Gastrocnemius medialis (tissue), 4 donors: ENCODE measurements around the gene MDFIC2. TPM values are rescaled to one million over a fixed set of nuclear protein-coding genes. Genes with fewer than 3 reads are reported as not detected.

Experiments used
- ATAC-seq, 2 donors: fragments of 150-250 bp; one replicate each; pipeline ENCODE4 v1.9.1; 2016
- DNase-seq, 2 donors: peaks; one replicate each; pipeline ENCODE4 v3.0.0-alpha.2; 2019
- H3K27ac ChIP-seq, 4 donors: fragments of 200-600 bp; sonication (generic); 1 replicate in 1 of 4; 2 replicates in 3 of 4; pipeline ENCODE4 v1.5.1; 2016 to 2018; ENCODE audit warnings: mild to moderate bottlenecking in 2 of 4, moderate library complexity in 1 of 4
- H3K27me3 ChIP-seq, 3 donors: fragments of 200-600 bp; sonication (generic) in 2 of 3; 1 replicate in 1 of 3; 2 replicates in 2 of 3; pipeline versions ENCODE4 v1.5.1 to v1.6.0; 2016 to 2019; ENCODE audit warnings: mild to moderate bottlenecking in 1 of 3, moderate library complexity in 1 of 3
- H3K36me3 ChIP-seq, 2 donors: fragments of 200-600 bp; sonication (generic) in 1 of 2; one replicate each; pipeline ENCODE4 v1.5.1; 2017 to 2018
- H3K4me1 ChIP-seq, 2 donors: fragments of 200-600 bp; sonication (generic) in 1 of 2; one replicate each; pipeline ENCODE4 v1.5.1; 2016 to 2017; ENCODE audit warnings: mild to moderate bottlenecking in 2 of 2
- H3K4me3 ChIP-seq, 4 donors: fragments of 200-600 bp; sonication (generic) in 3 of 4; 1 replicate in 1 of 4; 2 replicates in 3 of 4; pipeline ENCODE4 v1.5.1; 2016 to 2019; ENCODE audit warnings: mild to moderate bottlenecking in 2 of 4
- H3K9me3 ChIP-seq, 3 donors: fragments of 200-600 bp; sonication (generic) in 2 of 3; 1 replicate in 1 of 3; 2 replicates in 2 of 3; pipeline ENCODE4 v1.5.1; 2016 to 2019
- CTCF ChIP-seq, 5 experiments: fragments of 450-650 bp in 3 of 5; fragments of 200-600 bp in 2 of 5; sonication (generic) in 2 of 5; IDR thresholded peaks in 4 of 5; conservative IDR thresholded peaks in 1 of 5; 1 replicate in 4 of 5; 2 replicates in 1 of 5; pipeline ENCODE4 v1.5.1; 2016 to 2019; ENCODE audit warnings: antibody characterized with exemption in 5 of 5, mild to moderate bottlenecking in 3 of 5, moderate library complexity in 3 of 5
- POLR2A ChIP-seq, 2 donors: fragments of 450-650 bp; IDR thresholded peaks; one replicate each; pipeline ENCODE4 v1.6.1; 2017; ENCODE audit warnings: antibody characterized with exemption in 2 of 2, mild to moderate bottlenecking in 2 of 2, moderate library complexity in 2 of 2
- in situ Hi-C, 4 donors: fragments of 200-750 bp; cut with MboI; loops; one replicate each; pipeline versions ENCODE4 v1.15.0 to v1.8.0; 2017; ENCODE audit warnings: low sequenced_read_pairs in 4 of 4
- intact Hi-C: fragments of 100-400 bp; cut with DNase I; formaldehyde crosslinking; loops from one replicate; pipeline ENCODE4 v1.15.1; 2023; ENCODE audit warnings: low total_unique reads
- total RNA-seq, 4 donors: library from RNA; depleted of rRNA; stranded (reverse); fragments of >200 nt; gene quantifications; one replicate each; pipeline versions ENCODE4 v1.1.0 to v1.2.3, GENCODE V29; 2016

MDFIC2 gene
- total RNA-seq, 4 donors from 2014 or later = not detected

DNA sequence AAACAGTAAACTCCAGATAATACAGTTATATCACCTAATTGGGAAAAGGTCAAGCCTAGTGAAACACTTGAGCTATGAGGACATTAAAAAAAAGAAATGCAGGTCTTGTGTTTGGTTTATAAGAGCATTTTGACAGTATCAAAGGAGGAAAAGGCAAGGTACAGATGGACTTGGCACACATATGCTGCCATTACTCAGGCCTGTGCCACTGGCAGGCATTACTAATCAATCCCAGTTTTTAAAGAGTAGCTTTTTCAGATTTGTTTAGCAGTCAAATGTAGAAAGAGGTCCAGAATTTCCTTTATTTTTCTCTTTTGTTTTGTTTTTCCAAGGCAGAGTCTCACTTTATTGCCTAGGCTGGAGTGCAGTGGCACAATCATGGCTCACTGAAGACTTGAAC lies 38.9 kb downstream of the MDFIC2 start:
- DNase-seq (no peak), ATAC-seq (no peak)
- intact Hi-C loops (no loop called here), in situ Hi-C loops (no loop called here)
- Histone ChIP-seq H3K36me3 (no peaks in the 10 kb centered on the region), H3K27me3 (no peaks in the 10 kb centered on the region), H3K27ac (no peak overlapping the region), H3K4me3 (no peak overlapping the region), H3K9me3 (no peaks in the 10 kb centered on the region), H3K4me1 (no peaks in the 10 kb centered on the region)
- TF ChIP-seq CTCF (IDR thresholded peaks at IDR 0.05 in 4 of 5, conservative IDR thresholded peaks at IDR 0.05 in 1 of 5) = no peak
- TF ChIP-seq POLR2A (IDR thresholded peaks at IDR 0.05) = no peak

DNA sequence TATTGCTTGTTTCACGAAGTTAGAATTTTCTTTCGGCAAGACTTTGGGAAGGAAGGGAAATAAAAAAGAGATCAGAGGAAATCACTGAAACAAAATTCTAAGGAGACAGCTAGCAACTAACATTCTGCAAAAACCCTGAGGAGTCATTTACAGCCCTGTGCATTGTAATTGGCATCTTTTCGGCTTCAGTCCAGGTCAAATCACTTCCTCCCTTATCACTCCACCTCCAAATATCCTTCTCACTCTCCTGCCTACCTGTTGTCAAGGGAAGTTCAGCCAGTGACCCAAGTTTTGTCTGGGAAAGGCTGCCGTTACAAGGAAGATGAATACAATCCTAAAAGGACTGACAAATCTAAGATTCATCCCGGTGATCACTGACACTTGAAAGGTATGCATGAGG lies 39.6 kb downstream of the MDFIC2 start:
- Histone ChIP-seq H3K4me1 (no peaks in the 10 kb centered on the region), H3K27ac (no peak overlapping the region), H3K4me3 (no peak overlapping the region), H3K27me3 (no peaks in the 10 kb centered on the region), H3K36me3 (no peaks in the 10 kb centered on the region), H3K9me3 (no peaks in the 10 kb centered on the region)
- DNase-seq (no peak), ATAC-seq (no peak)
- intact Hi-C loops = no loop called here
- in situ Hi-C loops = no loop called here
- TF ChIP-seq CTCF (IDR thresholded peaks at IDR 0.05 in 4 of 5, conservative IDR thresholded peaks at IDR 0.05 in 1 of 5) (no peak), POLR2A (IDR thresholded peaks at IDR 0.05) (no peak)

- no peaks in the 10 kb centered on the region for H3K36me3 ChIP-seq
- no peaks in the 10 kb centered on the region for H3K9me3 ChIP-seq
- intact Hi-C loops = no loop called here
- DNase-seq (no peak), ATAC-seq (no peak)
- H3K27ac ChIP-seq = no peak overlapping the region
- H3K4me3 ChIP-seq = no peak overlapping the region
- H3K4me1 ChIP-seq = no peaks in the 10 kb centered on the region
- no peak for TF ChIP-seq CTCF (IDR thresholded peaks at IDR 0.05 in 4 of 5, conservative IDR thresholded peaks at IDR 0.05 in 1 of 5)
- TF ChIP-seq POLR2A (IDR thresholded peaks at IDR 0.05) = no peak
- no peaks in the 10 kb centered on the region for H3K27me3 ChIP-seq
- in situ Hi-C loops = no loop called here
These were observed 48.2 kb downstream of the MDFIC2 start for GRCh38 chr3:70264122-70264780.

DNA sequence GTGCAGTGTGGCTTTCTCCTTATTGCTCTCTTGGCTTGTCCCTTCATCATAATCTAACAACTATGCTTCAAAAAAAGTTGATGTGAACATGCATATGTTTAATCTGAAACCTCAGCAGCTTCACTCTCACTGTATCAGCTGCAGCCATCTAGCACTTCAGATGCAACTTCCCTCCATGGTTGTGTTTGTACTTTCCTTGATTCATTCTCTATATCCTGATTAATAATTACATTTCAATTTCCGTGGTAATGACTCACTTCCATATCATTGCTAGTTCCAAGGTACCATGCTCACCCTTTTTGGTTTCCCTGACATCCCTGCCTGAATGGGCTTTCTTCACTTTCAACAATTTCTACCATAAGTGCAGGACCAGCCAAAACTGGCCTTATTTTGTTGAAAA lies 51.2 kb downstream of the MDFIC2 start:
- H3K9me3 ChIP-seq = no peaks in the 10 kb centered on the region
- ATAC-seq = no peak
- in situ Hi-C loops = no loop called here
- no peak overlapping the region for H3K27ac ChIP-seq
- no peaks in the 10 kb centered on the region for H3K27me3 ChIP-seq
- no peaks in the 10 kb centered on the region for H3K4me1 ChIP-seq
- H3K4me3 ChIP-seq = no peak overlapping the region
- intact Hi-C loops = no loop called here
- DNase-seq = no peak
- TF ChIP-seq CTCF (IDR thresholded peaks at IDR 0.05 in 4 of 5, conservative IDR thresholded peaks at IDR 0.05 in 1 of 5) (no peak), POLR2A (IDR thresholded peaks at IDR 0.05) (no peak)
- no peaks in the 10 kb centered on the region for H3K36me3 ChIP-seq

DNA sequence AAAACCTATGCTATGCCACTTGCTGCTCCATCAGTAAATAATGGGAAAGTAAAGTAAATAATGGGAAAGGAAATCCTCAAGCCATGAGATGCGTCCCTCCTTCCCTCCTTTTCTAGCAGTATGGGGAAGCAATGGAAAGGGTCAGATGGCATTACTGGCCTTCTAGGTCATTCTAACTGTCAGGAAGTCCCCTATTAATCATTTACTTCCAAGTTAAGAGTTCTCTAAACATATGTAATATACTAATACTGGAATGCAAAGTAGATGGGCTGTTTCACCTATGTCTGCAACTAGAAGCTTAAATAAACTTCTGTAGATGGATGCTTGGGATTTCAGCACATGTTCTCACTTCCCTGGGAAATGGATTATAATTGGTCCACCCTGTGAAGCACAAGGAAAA lies 55.9 kb downstream of the MDFIC2 start:
- DNase-seq (no peak), ATAC-seq (no peak)
- TF ChIP-seq POLR2A (IDR thresholded peaks at IDR 0.05) (no peak), CTCF (IDR thresholded peaks at IDR 0.05 in 4 of 5, conservative IDR thresholded peaks at IDR 0.05 in 1 of 5) (no peak)
- intact Hi-C loops (no loop called here), in situ Hi-C loops (no loop called here)
- Histone ChIP-seq H3K4me3 (no peak overlapping the region), H3K36me3 (no peaks in the 10 kb centered on the region), H3K4me1 (no peaks in the 10 kb centered on the region), H3K9me3 (no peaks in the 10 kb centered on the region), H3K27me3 (no peaks in the 10 kb centered on the region), H3K27ac (no peak overlapping the region)
